Left kidney (tissue), 2 donors: Measurements from ENCODE around the gene RSL24D1. TPM values are rescaled to one million over a fixed set of nuclear protein-coding genes. Genes with fewer than 3 reads are reported as not detected.
A peak's percentile ranks its signal among the peaks of the same experiment; 100 is the strongest.
"Not testable (repeated sequence)": the region's sequence is repeated elsewhere in the genome, so short reads cannot be mapped to it uniquely, and the experiment has no call there.

Experiments
- DNase-seq: peaks from one replicate; pipeline ENCODE4 v3.0.0-alpha.2; 2013
- polyA plus RNA-seq: library from polyadenylated mRNA; unstranded; fragments of 120-200 nt; gene quantifications from one replicate; pipeline ENCODE4 v1.2.1, GENCODE V29; 2013; ENCODE audit not compliant: insufficient read length

The RSL24D1 gene
- polyA plus RNA-seq, 1 donor = 124 TPM

DNA sequence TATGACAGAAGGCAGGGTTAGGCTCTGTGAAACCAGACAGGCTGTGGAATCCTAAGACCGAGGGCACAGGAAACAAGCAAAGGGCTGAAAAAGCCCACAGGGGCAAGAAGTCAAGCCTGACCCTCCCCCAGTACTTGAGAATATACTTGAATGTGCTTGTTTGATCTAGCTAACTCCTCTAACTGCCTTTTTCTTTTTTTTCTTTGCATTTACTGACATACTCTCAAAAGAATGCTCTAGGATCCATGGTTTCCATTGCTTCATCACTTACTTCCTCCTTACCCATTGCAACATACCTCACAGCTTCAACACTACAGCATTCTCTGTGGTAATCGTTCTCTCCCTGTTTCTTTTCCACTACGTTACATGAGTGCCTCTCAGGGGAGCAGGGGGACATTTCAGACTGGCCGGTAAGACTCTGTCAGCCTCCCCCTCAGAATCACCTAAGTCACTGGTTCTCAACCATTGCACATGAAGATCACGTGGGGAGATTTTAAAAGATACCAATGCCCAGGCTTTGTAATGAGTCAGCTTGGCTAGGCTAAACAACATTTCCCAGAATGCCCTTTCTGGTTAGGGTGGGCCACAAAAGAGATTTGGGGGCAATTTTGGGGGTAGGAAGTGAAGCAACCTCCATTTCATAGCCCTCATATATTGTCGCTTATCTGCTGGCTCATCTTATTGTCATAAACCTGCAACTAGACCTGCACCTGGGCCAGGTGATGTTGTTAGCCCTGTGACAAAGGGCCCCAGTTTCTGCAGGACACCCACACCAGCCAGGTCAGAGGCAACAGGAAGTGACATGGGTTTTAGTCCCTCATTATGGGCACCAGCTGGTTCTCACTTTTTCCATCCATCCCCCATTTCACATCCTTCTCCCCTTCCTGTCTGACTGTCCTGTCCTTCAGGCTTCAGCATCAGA lies 24.6 kb upstream of the RSL24D1 start:
- DNase-seq = no peak

- no peak for DNase-seq
Measured at GRCh38 chr15:55220606-55221005, 23.9 kb upstream of the RSL24D1 start.

DNA sequence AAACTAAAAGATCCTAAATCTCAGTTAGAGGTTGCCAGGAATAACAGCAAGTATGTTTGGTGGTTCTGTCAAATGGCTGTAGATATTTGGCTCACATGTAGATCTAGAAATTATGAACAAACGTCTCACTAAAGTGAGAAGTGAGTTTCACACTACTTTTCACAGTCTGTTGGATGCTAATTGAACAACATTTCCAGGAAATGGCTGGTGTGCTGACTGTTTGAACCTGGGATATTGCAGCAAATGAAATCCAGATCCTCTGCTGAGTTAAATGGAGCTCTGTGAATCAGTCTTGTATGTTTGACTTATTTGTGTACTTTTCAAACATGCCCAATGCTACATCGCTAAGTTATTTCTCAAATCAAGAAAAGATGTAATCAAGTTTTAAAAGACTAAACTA lies 21.3 kb upstream of the RSL24D1 start:
- DNase-seq = no peak

- DNase-seq = no peak
Measured at GRCh38 chr15:55204464-55204863, 7.7 kb upstream of the RSL24D1 start.

DNA sequence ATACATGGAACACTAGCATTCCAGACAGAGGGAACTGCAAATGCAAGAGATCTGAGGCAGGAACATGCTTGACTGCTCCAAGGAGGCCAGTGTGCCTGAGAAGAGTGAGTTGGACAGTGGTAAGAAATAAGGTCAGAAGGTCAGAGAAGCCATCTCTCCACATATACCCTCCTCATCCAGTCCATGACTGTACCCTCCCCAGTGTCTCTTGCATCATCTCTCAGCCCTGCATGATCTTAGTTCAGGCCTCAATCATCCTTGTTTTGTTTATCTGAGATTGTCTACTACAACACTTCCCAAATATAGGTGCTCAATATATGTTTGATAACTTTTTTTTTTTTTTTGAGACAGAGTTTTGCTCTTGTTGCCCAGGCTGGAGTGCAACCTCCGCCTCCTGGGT lies 5.5 kb upstream of the RSL24D1 start:
- DNase-seq = no peak

DNA sequence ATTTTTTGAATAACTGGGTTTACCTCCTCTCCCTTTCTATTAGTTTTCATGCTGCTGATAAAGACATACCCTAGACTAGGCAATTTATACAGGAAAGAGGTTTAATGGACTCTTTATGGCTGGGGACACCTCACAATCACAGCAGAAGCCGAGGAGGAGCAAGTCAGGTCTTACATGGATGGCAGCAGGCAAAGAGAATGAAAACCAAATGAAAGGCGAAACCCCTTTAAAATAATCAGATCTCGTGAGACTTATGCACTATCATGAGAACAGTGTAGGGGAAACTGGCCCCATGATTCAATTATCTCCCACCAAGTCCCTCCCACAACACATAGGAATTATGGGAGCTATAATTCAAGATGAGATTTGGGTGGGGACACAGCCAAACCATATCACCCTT lies 2.0 kb upstream of the RSL24D1 start:
- DNase-seq = no peak

- DNase-seq = no peak
Measured at GRCh38 chr15:55197719-55198118, 978 bp upstream of the RSL24D1 start.

DNA sequence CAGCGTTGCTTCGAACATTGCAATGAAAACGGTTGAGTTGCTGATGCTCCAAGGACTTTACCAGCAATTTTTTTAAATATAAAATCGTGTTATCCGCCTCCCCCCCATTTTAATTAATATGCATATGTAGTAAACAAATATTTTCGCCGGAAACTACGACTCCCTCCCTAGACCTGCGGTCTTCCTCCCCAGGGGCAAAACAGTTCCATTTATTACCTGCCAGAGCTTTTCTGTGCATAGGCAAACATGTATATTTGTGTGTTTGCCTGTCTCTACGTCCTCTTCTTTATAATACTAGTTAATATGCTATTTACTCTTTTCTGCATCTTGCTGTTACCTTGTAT lies 593 bp upstream of the RSL24D1 start:
- no peak for DNase-seq

DNA sequence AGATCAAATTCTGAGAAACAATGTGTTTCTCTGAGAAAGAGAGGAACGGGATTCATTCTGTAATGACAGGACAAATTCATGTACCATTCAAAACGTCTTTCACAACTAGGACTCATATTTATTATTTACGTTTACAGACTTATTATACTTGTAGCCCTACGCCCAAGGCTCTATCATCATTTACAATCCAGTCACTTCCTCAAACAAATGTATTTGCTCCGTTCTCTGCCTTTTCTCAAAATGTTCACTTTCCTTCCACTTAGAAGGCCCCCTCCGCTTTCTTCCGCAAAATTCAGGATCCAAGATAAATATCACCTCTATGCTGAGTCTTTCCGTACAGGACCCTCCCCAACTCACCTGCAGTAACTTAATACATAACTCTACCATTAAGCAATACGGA lies 745 bp downstream of the RSL24D1 start:
- DNase-seq = peak; percentile 13

DNA sequence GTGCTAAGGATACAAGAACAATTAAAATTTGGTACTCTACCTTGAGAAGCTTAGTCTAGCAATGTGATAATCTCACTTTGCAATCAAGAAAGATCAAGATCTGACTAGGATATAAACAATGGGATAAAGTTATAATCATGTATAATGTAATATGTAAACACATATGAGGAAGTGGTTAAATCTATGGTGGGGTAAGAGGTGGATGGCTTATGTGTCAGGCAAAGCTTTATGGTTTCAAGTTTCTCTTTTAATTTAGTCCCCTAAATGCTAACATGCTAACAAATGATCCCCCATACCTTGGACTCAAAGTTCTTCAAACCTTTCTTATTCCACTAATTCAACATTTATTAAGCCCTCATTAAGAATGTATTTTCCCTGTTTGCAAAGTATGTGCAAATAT lies 2.5 kb downstream of the RSL24D1 start:
- DNase-seq = no peak

DNA sequence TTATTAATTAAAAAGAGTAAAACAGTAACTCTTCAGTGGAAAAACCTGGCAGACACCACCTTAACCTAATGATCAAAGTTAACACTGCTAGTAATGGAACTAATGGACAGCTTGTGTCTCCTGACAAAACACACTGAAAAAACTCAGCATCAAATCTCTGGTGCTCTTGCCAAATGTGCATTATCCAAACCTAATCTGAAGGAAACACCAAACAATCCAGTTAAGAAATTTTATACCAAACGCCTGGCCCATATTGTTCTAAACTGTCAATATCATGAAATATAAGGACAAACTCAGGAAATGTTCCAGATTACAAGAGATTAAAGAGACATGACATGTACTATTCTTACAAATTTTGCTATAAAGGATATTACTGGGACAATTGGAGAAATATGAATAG lies 10.4 kb downstream of the RSL24D1 start:
- DNase-seq = no peak

DNA sequence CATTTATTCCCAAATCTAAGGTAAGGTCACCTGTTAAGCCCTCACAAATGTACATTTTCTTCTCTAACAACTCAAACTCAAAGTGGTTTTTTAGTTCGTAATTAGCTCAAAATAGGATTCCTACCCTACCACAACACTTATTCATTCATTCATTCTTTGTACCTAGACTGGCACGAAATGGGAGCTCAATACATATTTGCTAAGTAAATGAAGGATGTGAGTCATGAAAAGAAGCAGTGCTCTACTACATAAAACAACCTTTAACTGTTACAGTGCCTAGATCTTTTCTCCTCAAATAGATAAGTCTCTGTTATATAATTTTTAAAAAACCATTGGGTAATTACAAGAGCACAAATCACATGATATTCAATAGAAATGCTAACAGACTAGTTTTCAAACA lies 13.1 kb downstream of the RSL24D1 start:
- no peak for DNase-seq

DNA sequence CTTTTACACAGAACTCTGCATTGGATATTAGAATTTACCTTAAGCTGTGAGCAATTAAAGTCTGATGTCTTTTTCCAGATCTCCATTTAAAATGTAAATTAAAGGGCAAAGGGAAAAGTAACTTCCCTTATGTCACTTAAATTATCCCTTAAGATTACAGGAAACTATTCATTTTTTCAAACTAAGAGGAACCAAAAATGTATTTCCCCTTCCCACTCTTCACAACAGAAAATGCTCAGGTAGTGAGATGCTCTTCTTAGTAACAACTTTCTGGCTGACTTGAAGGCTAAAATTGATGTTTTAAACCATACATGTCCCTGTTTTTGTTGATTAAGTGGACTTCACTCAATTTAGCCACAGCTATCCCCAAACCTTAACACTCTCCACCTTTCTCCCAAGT lies 17.6 kb downstream of the RSL24D1 start:
- no peak for DNase-seq

GRCh38 chr15:55170361-55170760 lies 26.4 kb downstream of the RSL24D1 start:
- DNase-seq = peak; percentile 10

- DNase-seq = peak; percentile 53
Measured at GRCh38 chr15:55168350-55168974, 28.3 kb downstream of the RSL24D1 start.

DNA sequence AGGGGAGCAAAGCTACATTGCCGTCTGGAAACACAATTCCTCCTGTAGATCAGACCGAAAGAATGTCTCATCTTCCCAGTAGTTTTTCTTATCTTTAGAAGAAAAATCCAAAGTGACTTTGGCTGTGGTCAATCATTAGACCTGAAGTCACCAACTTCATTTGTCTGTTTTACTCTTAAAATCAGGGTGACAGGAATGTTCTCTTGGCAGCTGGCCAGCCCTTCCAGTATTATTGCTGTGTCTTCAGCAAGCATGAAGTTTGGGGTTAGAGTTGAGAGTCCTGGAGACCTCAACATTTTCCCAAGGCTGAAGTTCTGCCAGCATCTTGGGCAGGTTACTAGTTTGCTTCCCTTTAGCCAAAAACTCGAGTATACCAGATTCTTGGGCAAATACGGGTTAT lies 32.5 kb downstream of the RSL24D1 start:
- DNase-seq = no peak

- peak; percentile 14 for DNase-seq
Measured at GRCh38 chr15:55151631-55152030, 45.1 kb downstream of the RSL24D1 start.

DNA sequence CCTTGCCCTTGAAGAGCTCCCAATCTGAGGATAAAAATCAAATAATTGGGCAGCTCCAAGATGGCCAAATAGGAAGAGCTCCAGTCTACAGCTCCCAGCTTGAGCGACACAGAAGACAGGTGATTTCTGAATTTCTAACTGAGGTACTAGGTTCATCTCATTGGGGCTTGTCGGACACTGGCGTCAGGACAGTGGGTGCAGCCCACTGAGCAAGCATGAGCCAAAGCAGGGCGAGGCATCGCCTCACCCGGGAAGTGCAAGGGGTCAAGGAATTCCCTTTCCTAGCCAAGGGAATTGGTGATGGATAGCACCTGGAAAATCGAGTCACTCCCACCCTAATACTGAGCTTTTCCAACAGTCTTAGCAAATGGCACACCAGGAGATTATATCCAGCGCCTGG lies 53.6 kb downstream of the RSL24D1 start:
- not testable (repeated sequence) for DNase-seq

DNA sequence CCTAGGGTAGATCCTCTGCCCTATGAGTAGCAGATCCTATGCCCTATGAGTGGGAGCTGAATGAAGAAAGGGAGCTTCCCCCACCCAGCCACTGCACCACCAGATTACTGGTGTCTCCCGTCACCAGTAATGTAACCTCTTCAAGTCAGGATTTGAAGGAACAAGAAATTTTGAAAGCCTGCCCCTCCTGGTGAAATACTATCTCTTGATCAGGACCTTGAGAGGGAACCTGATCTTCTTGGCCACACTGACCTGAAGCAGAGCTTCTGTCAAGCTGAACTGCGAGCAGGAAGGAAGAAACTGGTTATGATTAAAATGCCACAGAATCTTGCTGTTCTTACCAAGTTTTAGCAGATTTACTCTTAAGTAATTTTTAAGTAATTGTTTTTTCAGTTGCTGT lies 62.8 kb downstream of the RSL24D1 start:
- DNase-seq = no peak

DNA sequence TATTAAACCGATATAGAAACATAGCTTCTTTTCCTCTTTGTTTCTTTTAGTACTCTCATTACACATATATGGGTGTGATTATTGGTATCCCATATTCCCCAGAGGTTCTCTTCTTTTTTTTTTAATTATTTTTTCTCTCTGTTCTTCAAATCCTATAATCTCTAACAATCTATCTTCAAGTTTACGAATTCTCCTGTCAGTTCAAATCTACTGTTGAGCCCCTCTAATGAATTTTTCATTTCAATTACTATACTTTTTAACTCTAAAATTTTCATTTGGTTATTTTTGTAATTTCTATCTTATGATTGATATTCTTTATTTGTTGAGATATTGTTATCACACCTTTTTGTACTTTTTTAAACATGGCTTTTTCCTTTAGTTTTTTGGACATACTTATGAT lies 64.1 kb downstream of the RSL24D1 start:
- no peak for DNase-seq
